ENCODE data around the gene ACOX3.

GRCh38 chr4:8321220-8321619 is 119.3 kb downstream of the ACOX3 start:
- TF ChIP-seq CTCF (conservative IDR thresholded peaks at IDR 0.05) = no peak
- no peak for TF ChIP-seq ZFX (IDR thresholded peaks at IDR 0.05)
